GM12865 (cell line): ENCODE data around the gene RYR3.

Source experiments
- DNase-seq: peaks from one replicate; pipeline ENCODE4 v3.0.0; 2010; ENCODE audit warnings: low read depth
- H3K4me3 ChIP-seq: 2 replicates; pipeline ENCODE4 v1.5.1; 2011; ENCODE audit warnings: mild to moderate bottlenecking, low read depth, low read length, control low read depth
- TF ChIP-seq, protein P1 (sequence below): IDR thresholded peaks from 2 replicates; pipeline ENCODE4 v1.5.1; 2011; ENCODE audit warnings: low read length, control low read depth, low read depth, inconsistent platforms; ENCODE audit not compliant: insufficient read depth; ENCODE audit errors: missing control alignments

RYR3 gene

DNA sequence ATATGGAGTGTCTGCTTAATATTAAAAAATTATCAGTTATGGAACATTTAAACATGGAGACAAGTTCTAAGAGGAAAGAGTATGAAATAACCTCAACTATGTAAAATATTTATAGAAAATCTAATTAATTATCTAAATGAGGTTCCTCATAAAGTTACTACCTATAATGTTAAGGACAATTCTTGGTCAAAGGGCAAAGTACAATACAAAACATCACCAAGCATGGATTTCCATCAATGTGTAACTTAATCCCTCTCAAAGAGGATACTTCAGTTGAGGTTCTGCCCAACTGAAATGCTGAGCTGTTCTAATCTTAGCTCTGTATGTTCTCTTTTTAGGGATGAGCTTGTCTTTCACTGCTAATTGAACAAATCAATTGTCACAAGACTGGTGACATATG lies 601.6 kb downstream of the RYR3 start:
- H3K4me3 ChIP-seq, result no peak overlapping the region
- TF ChIP-seq, protein P1, sequence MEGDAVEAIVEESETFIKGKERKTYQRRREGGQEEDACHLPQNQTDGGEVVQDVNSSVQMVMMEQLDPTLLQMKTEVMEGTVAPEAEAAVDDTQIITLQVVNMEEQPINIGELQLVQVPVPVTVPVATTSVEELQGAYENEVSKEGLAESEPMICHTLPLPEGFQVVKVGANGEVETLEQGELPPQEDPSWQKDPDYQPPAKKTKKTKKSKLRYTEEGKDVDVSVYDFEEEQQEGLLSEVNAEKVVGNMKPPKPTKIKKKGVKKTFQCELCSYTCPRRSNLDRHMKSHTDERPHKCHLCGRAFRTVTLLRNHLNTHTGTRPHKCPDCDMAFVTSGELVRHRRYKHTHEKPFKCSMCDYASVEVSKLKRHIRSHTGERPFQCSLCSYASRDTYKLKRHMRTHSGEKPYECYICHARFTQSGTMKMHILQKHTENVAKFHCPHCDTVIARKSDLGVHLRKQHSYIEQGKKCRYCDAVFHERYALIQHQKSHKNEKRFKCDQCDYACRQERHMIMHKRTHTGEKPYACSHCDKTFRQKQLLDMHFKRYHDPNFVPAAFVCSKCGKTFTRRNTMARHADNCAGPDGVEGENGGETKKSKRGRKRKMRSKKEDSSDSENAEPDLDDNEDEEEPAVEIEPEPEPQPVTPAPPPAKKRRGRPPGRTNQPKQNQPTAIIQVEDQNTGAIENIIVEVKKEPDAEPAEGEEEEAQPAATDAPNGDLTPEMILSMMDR, result no peak
- no peak for DNase-seq

DNA sequence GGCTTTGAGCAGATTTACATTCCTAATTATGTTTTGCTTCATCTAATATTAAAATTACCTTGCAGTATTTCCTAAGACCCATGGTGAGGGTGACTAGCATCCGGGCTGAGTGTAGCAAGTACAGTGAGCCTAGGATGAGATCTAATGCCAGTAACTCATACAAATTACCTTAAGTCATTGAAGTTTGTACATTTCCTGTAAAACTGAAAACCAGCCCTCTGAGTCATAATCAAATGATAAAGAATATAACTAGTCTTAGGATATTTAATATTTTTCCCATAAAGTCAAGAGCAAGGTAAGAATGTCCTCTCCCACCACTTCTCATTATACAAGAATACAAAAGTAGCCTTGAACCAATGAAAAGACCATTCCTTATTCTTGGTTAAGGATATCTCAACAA lies 602.7 kb downstream of the RYR3 start:
- TF ChIP-seq, protein P1, result no peak
- DNase-seq, result no peak
- H3K4me3 ChIP-seq, result no peak overlapping the region
